GM21423 (cell line): ENCODE measurements around the gene MC5R.

Experiments used
- ATAC-seq: cut with Tn5 transposase; IDR thresholded peaks from one replicate; pipeline ENCODE4 v1.9.1; 2021; ENCODE audit warnings: mild to moderate bottlenecking, moderate library complexity; ENCODE audit not compliant: unreplicated experiment

The MC5R gene

GRCh38 chr18:13823707-13824395 lies at the start of gene MC5R:
Gene MC5R, plus strand, starts transcription at chr18:13824149. Its CDS starts 1,617 bp downstream, at chr18:13825766.
- peak; percentile 88 for ATAC-seq

GRCh38 chr18:13775058-13775457 lies 48.9 kb upstream of the MC5R start:
- ATAC-seq: no peak

- no peak for ATAC-seq
Measured at GRCh38 chr18:13791181-13791580, 32.8 kb upstream of the MC5R start.

- no peak for ATAC-seq
Measured at GRCh38 chr18:13793819-13794218, 30.1 kb upstream of the MC5R start.

GRCh38 chr18:13796515-13796914 lies 27.4 kb upstream of the MC5R start:
- no peak for ATAC-seq

GRCh38 chr18:13797157-13797611 lies 26.8 kb upstream of the MC5R start:
- ATAC-seq: no peak

- no peak for ATAC-seq
Measured at GRCh38 chr18:13799396-13799795, 24.6 kb upstream of the MC5R start.

GRCh38 chr18:13800505-13801259 lies 23.3 kb upstream of the MC5R start:
- no peak for ATAC-seq

- no peak for ATAC-seq
Measured at GRCh38 chr18:13801260-13801601, 22.7 kb upstream of the MC5R start.

GRCh38 chr18:13804305-13804704 lies 19.6 kb upstream of the MC5R start:
- no peak for ATAC-seq

- ATAC-seq: no peak
Measured at GRCh38 chr18:13808294-13809042, 15.5 kb upstream of the MC5R start.

- no peak for ATAC-seq
Measured at GRCh38 chr18:13809043-13809430, 14.9 kb upstream of the MC5R start.

GRCh38 chr18:13809531-13810255 lies 14.3 kb upstream of the MC5R start:
- ATAC-seq: no peak

- ATAC-seq: no peak
Measured at GRCh38 chr18:13810950-13811485, 12.9 kb upstream of the MC5R start.

GRCh38 chr18:13811993-13812392 lies 12.0 kb upstream of the MC5R start:
- ATAC-seq: no peak

- ATAC-seq: peak; percentile 86
Measured at GRCh38 chr18:13813271-13813849, 10.6 kb upstream of the MC5R start.

GRCh38 chr18:13826209-13826608 lies 2.3 kb downstream of the MC5R start:
- no peak for ATAC-seq

GRCh38 chr18:13831864-13832508 lies 8.0 kb downstream of the MC5R start:
- no peak for ATAC-seq

GRCh38 chr18:13834496-13835015 lies 10.6 kb downstream of the MC5R start:
- ATAC-seq: no peak

- ATAC-seq: no peak
Measured at GRCh38 chr18:13835202-13835601, 11.3 kb downstream of the MC5R start.
